ENCODE results near the gene NCAM2.

NCAM2 gene

DNA sequence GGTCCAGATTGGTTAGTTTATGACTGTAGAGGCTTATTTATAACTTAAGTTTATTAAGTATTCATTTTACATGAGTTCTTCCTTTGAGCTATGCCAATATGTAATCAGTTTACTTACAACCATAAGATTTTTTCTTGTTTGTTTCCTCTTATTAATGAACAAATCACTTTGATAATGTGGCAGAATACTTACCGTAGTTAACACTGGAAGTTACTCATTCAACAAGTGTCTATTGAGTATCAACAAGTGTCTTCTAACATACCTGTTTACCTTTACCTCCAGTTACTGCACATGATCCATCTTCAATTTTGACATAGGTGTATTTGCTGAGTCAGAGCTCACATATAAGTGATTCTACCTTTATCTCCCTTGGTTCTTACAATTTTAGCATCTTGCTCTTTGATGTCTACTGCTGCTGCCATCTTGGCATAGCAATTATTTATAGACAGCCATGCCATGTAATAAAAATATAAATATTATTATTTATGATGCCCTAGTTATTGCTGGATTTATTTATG is 205.7 kb downstream of the NCAM2 start:
- POLR2A ChIA-PET: no interaction called here
- TF ChIP-seq, protein P1, sequence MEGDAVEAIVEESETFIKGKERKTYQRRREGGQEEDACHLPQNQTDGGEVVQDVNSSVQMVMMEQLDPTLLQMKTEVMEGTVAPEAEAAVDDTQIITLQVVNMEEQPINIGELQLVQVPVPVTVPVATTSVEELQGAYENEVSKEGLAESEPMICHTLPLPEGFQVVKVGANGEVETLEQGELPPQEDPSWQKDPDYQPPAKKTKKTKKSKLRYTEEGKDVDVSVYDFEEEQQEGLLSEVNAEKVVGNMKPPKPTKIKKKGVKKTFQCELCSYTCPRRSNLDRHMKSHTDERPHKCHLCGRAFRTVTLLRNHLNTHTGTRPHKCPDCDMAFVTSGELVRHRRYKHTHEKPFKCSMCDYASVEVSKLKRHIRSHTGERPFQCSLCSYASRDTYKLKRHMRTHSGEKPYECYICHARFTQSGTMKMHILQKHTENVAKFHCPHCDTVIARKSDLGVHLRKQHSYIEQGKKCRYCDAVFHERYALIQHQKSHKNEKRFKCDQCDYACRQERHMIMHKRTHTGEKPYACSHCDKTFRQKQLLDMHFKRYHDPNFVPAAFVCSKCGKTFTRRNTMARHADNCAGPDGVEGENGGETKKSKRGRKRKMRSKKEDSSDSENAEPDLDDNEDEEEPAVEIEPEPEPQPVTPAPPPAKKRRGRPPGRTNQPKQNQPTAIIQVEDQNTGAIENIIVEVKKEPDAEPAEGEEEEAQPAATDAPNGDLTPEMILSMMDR (IDR thresholded peaks at IDR 0.05; ENCODE audit: control extremely low read depth, extremely low read depth, low read depth, missing control alignments): no peak
- DNase-seq (ENCODE audit: extremely low spot score): no peak
- CTCF ChIA-PET: no interaction called here

GRCh38 chr21:21204366-21204996 is 206.3 kb downstream of the NCAM2 start:
- DNase-seq (ENCODE audit: extremely low spot score): no peak
- TF ChIP-seq, protein P1 (IDR thresholded peaks at IDR 0.05; ENCODE audit: control extremely low read depth, extremely low read depth, low read depth, missing control alignments): no peak
- POLR2A ChIA-PET: no interaction called here
- CTCF ChIA-PET: no interaction called here

DNA sequence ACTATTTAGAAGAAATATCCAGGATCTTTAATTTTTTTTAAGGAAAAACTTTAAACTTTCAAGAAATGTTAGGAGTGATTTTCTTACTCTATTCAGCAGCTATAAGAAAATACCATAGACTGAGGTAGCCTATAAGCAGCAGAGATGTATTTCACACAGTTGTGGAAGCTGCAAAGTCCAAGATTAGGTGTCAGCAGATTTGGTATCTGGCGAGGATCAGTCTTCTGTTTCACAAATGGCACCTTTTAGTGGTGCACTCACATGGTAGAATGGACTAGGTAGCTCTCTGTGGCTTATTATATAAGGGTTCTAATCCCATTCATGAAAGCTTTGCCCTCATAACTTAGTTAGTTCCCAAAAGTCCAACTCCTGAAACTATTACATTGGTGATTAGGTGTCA is 207.4 kb downstream of the NCAM2 start:
- TF ChIP-seq, protein P1 (IDR thresholded peaks at IDR 0.05; ENCODE audit: control extremely low read depth, extremely low read depth, low read depth, missing control alignments): no peak
- DNase-seq (ENCODE audit: extremely low spot score): no peak
- CTCF ChIA-PET: no interaction called here
- POLR2A ChIA-PET: no interaction called here

- DNase-seq (ENCODE audit: extremely low spot score): no peak
- POLR2A ChIA-PET: no interaction called here
- CTCF ChIA-PET: no interaction called here
- TF ChIP-seq, protein P1 (IDR thresholded peaks at IDR 0.05; ENCODE audit: control extremely low read depth, extremely low read depth, low read depth, missing control alignments): no peak
Observed at GRCh38 chr21:21210552-21210951, 212.3 kb downstream of the NCAM2 start.

- ChIA-PET POLR2A (no interaction called here), CTCF (interaction anchor here (0.9 to 1.5 kb wide), 4 partner anchors 9 to 28 kb away, joined by 3 read pairs; no protein-coding TSS in a partner anchor)
- DNase-seq (ENCODE audit: extremely low spot score): no peak
- TF ChIP-seq, protein P1 (IDR thresholded peaks at IDR 0.05; ENCODE audit: control extremely low read depth, extremely low read depth, low read depth, missing control alignments): no peak
Observed at GRCh38 chr21:21213297-21213696, 215.1 kb downstream of the NCAM2 start.

DNA sequence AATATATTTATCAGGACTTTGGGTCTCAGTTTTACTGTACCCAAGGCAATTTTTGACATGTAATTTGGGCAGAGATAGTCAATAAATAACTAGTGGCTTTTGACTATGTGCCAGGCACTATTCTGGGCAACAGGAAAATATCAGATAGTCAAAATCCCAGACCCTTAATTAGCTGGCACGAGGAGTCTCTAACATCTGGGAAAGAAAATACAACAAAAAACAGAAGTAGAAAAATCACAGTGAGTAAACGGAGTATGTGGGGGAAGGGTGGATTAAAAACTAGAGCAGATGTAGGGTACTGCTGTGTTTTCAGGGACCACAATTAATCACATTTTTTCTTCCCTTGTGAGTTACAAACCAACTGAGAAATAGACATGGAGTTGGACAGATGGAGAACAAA is 217.8 kb downstream of the NCAM2 start:
- no peak for DNase-seq (ENCODE audit: extremely low spot score)
- ChIA-PET POLR2A (no interaction called here), CTCF (no interaction called here)
- TF ChIP-seq, protein P1 (IDR thresholded peaks at IDR 0.05; ENCODE audit: control extremely low read depth, extremely low read depth, low read depth, missing control alignments): no peak

Measured in GM10248 (cell line).